GM19438 (cell line): ENCODE results near the gene GABRR2.

ENCODE experiments used
- ATAC-seq: cut with Tn5 transposase; IDR thresholded peaks from one replicate; pipeline ENCODE4 v1.9.1; 2021; ENCODE audit warnings: low read depth; ENCODE audit not compliant: unreplicated experiment

GABRR2 gene

GRCh38 chr6:89217299-89217910 is 97.7 kb downstream of the GABRR2 start, which contains the start of gene GABRR1:
GABRR1 (minus strand) TSS chr6:89217358; CDS start chr6:89217322, 36 bp downstream.
- ATAC-seq = no peak

DNA sequence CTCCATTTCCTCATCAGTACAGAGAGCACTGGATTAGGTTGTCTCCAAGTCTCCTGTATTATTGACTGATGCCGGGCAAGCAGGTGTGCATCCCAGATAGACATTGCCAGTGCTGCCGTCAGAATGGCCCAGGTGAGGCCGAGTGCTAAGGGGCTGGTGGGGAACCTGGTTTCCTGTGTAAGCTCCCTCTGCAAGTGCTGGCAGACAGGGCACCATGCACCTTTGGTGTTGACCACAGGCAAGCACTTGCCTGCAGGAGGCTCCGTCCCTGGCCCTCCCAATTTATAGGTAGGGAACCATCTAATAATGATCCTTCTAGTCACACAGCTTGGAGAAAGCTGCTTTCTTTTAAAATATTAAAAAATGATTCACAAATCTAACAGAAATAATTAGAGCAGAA is 98.7 kb downstream of the GABRR2 start:
- ATAC-seq = no peak

- ATAC-seq = no peak
These were observed 99.7 kb downstream of the GABRR2 start for GRCh38 chr6:89215391-89215790.

- no peak for ATAC-seq
These were observed 100.9 kb downstream of the GABRR2 start for GRCh38 chr6:89214197-89214596.

- no peak for ATAC-seq
These were observed 102.6 kb downstream of the GABRR2 start for GRCh38 chr6:89212472-89212871.

- no peak for ATAC-seq
These were observed 105.6 kb downstream of the GABRR2 start for GRCh38 chr6:89209457-89209856.

DNA sequence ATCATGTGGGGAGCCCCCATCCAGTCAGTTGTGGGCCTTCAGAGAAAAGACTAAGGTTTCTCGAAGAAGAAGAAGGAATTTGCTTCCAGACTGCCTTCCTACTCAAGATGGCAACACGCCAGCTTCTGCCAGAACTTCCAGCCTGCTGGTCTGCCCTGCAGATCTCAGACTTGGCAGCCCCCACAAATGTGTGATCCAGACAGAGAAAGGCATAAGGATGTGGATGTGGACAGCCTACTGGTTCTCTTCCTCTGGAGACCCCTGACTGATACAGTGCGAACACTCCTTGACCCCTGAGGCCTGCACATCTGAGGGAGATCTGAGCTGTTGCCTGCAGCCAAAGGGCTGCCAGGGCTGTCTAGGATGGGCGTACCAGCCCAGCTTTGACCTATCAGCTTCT is 106.5 kb downstream of the GABRR2 start:
- no peak for ATAC-seq
